ENCODE results near the gene TAOK2.

The TAOK2 gene

GRCh38 chr16:30024451-30024850 lies 50.8 kb downstream of the TAOK2 start:
- TF ChIP-seq EZH2 (IDR thresholded peaks at IDR 0.05; ENCODE audit: borderline replicate concordance, low read length) (no peak), CTCF (IDR thresholded peaks at IDR 0.05; ENCODE audit: low read length) (no peak)
- Histone ChIP-seq H3K9me2 (ENCODE audit: low read depth, low read length) (no peaks in the 10 kb centered on the region), H3K79me2 (ENCODE audit: insufficient read depth, low read length) (no peaks in the 10 kb centered on the region), H3K4me2 (ENCODE audit: low read length) (no peak overlapping the region), H4K20me1 (ENCODE audit: insufficient read depth, low read length) (no peaks in the 10 kb centered on the region), H2AFZ (ENCODE audit: low read length) (no peak overlapping the region), H3F3A (ENCODE audit: insufficient read depth, low read length) (no peaks in the 10 kb centered on the region), H3K4me3 (ENCODE audit: low read depth, low read length, poor library complexity, severe bottlenecking) (no peak overlapping the region), H3K9ac (ENCODE audit: low read length) (no peak overlapping the region), H3K27ac (ENCODE audit: low read depth, low read length, poor library complexity, severe bottlenecking) (no peak overlapping the region), H3K27me3 (ENCODE audit: insufficient read depth, low read length) (peaks cover 12% of the 10 kb centered on the region; the same call in 1 of the 2 replicates), H3K4me1 (ENCODE audit: insufficient read depth, low read length, severe bottlenecking) (peaks cover 5% of the 10 kb centered on the region), H3K36me3 (ENCODE audit: insufficient read depth, low read length) (no peaks in the 10 kb centered on the region), H3K9me3 (ENCODE audit: low read length) (no peaks in the 10 kb centered on the region)

- no peak overlapping the region for H3K4me2 ChIP-seq (ENCODE audit: low read length)
- H3K9ac ChIP-seq (ENCODE audit: low read length): no peak overlapping the region
- no peak overlapping the region for H3K27ac ChIP-seq (ENCODE audit: low read depth, low read length, poor library complexity, severe bottlenecking)
- no peaks in the 10 kb centered on the region for H3F3A ChIP-seq (ENCODE audit: insufficient read depth, low read length)
- no peaks in the 10 kb centered on the region for H4K20me1 ChIP-seq (ENCODE audit: insufficient read depth, low read length)
- H3K27me3 ChIP-seq (ENCODE audit: insufficient read depth, low read length): peaks cover 12% of the 10 kb centered on the region; the same call in 1 of the 2 replicates
- no peak overlapping the region for H3K4me3 ChIP-seq (ENCODE audit: low read depth, low read length, poor library complexity, severe bottlenecking)
- H3K9me3 ChIP-seq (ENCODE audit: low read length): no peaks in the 10 kb centered on the region
- TF ChIP-seq CTCF (IDR thresholded peaks at IDR 0.05; ENCODE audit: low read length) (no peak), EZH2 (IDR thresholded peaks at IDR 0.05; ENCODE audit: borderline replicate concordance, low read length) (no peak)
- no peaks in the 10 kb centered on the region for H3K79me2 ChIP-seq (ENCODE audit: insufficient read depth, low read length)
- H2AFZ ChIP-seq (ENCODE audit: low read length): no peak overlapping the region
- H3K9me2 ChIP-seq (ENCODE audit: low read depth, low read length): no peaks in the 10 kb centered on the region
- peaks cover 5% of the 10 kb centered on the region for H3K4me1 ChIP-seq (ENCODE audit: insufficient read depth, low read length, severe bottlenecking)
- H3K36me3 ChIP-seq (ENCODE audit: insufficient read depth, low read length): no peaks in the 10 kb centered on the region
These were observed 51.5 kb downstream of the TAOK2 start for GRCh38 chr16:30025156-30025555.

- H3K36me3 ChIP-seq (ENCODE audit: insufficient read depth, low read length): no peaks in the 10 kb centered on the region
These were observed 51.9 kb downstream of the TAOK2 start for GRCh38 chr16:30025574-30025973.

GRCh38 chr16:30026449-30026848 lies 52.8 kb downstream of the TAOK2 start:
- Histone ChIP-seq H3K9me2 (ENCODE audit: low read depth, low read length) (no peaks in the 10 kb centered on the region), H2AFZ (ENCODE audit: low read length) (no peak overlapping the region), H3F3A (ENCODE audit: insufficient read depth, low read length) (no peaks in the 10 kb centered on the region), H3K36me3 (ENCODE audit: insufficient read depth, low read length) (no peaks in the 10 kb centered on the region), H3K4me1 (ENCODE audit: insufficient read depth, low read length, severe bottlenecking) (peaks cover under 1% of the 10 kb centered on the region), H3K4me2 (ENCODE audit: low read length) (no peak overlapping the region), H3K9ac (ENCODE audit: low read length) (no peak overlapping the region), H4K20me1 (ENCODE audit: insufficient read depth, low read length) (no peaks in the 10 kb centered on the region), H3K4me3 (ENCODE audit: low read depth, low read length, poor library complexity, severe bottlenecking) (no peak overlapping the region), H3K27ac (ENCODE audit: low read depth, low read length, poor library complexity, severe bottlenecking) (no peak overlapping the region), H3K9me3 (ENCODE audit: low read length) (no peaks in the 10 kb centered on the region), H3K27me3 (ENCODE audit: insufficient read depth, low read length) (peaks cover 12% of the 10 kb centered on the region; the same call in 1 of the 2 replicates), H3K79me2 (ENCODE audit: insufficient read depth, low read length) (no peaks in the 10 kb centered on the region)
- TF ChIP-seq EZH2 (IDR thresholded peaks at IDR 0.05; ENCODE audit: borderline replicate concordance, low read length) (no peak), CTCF (IDR thresholded peaks at IDR 0.05; ENCODE audit: low read length) (no peak)

More at GRCh38 chr16:30025574-30025973, 51.9 kb downstream of the TAOK2 start:
- no peaks in the 10 kb centered on the region for H3K9me3 ChIP-seq (ENCODE audit: low read length)
- no peak overlapping the region for H3K9ac ChIP-seq (ENCODE audit: low read length)
- no peak overlapping the region for H2AFZ ChIP-seq (ENCODE audit: low read length)
- H3F3A ChIP-seq (ENCODE audit: insufficient read depth, low read length): no peaks in the 10 kb centered on the region
- TF ChIP-seq EZH2 (IDR thresholded peaks at IDR 0.05; ENCODE audit: borderline replicate concordance, low read length): no peak
- H3K9me2 ChIP-seq (ENCODE audit: low read depth, low read length): no peaks in the 10 kb centered on the region
- no peaks in the 10 kb centered on the region for H4K20me1 ChIP-seq (ENCODE audit: insufficient read depth, low read length)
- H3K4me1 ChIP-seq (ENCODE audit: insufficient read depth, low read length, severe bottlenecking): peaks cover 5% of the 10 kb centered on the region
- H3K27me3 ChIP-seq (ENCODE audit: insufficient read depth, low read length): peaks cover 12% of the 10 kb centered on the region; the same call in 1 of the 2 replicates
- H3K79me2 ChIP-seq (ENCODE audit: insufficient read depth, low read length): no peaks in the 10 kb centered on the region
- no peak overlapping the region for H3K4me2 ChIP-seq (ENCODE audit: low read length)
- H3K27ac ChIP-seq (ENCODE audit: low read depth, low read length, poor library complexity, severe bottlenecking): no peak overlapping the region
- no peak overlapping the region for H3K4me3 ChIP-seq (ENCODE audit: low read depth, low read length, poor library complexity, severe bottlenecking)

All from OCI-LY1 (cell line).